Mesendoderm (in vitro differentiated cells): ENCODE measurements around the gene LY86.

ENCODE experiments used
- DNase-seq: peaks from one replicate; pipeline ENCODE4 v3.0.0; 2013
- H2AK5ac ChIP-seq: 2 replicates; pipeline ENCODE4 v1.6.1; 2013; ENCODE audit warnings: low read length, inconsistent platforms
- H2BK120ac ChIP-seq: 2 replicates; pipeline ENCODE4 v1.6.1; 2013; ENCODE audit warnings: low read depth, mild to moderate bottlenecking, low read length, moderate library complexity, mixed read lengths
- H2BK15ac ChIP-seq: replicated peaks from 2 replicates; pipeline ENCODE4 v1.6.1; 2013; ENCODE audit warnings: low read depth, mild to moderate bottlenecking, moderate library complexity
- H2BK5ac ChIP-seq: 2 replicates; pipeline ENCODE4 v1.6.1; 2013; ENCODE audit warnings: low read length, inconsistent platforms
- H3K18ac ChIP-seq: 2 replicates; pipeline ENCODE4 v1.6.1; 2013; ENCODE audit warnings: mild to moderate bottlenecking, low read length, mixed read lengths
- H3K23ac ChIP-seq: one replicate; pipeline ENCODE4 v1.6.1; 2013; ENCODE audit warnings: low read length
- H3K27ac ChIP-seq: 2 replicates; pipeline ENCODE4 v1.5.1; 2013; ENCODE audit warnings: low read depth, mild to moderate bottlenecking, inconsistent platforms, low read length, moderate library complexity
- H3K27me3 ChIP-seq: 2 replicates; pipeline ENCODE4 v1.6.1; 2013; ENCODE audit warnings: low read length, control low read depth, mild to moderate bottlenecking, inconsistent platforms; ENCODE audit not compliant: insufficient read depth, poor library complexity
- H3K36me3 ChIP-seq: 2 replicates; pipeline ENCODE4 v1.6.1; 2013; ENCODE audit warnings: low read length, inconsistent platforms; ENCODE audit not compliant: control insufficient read depth, insufficient read depth
- H3K4ac ChIP-seq: one replicate; pipeline ENCODE4 v1.6.1; 2013; ENCODE audit warnings: low read depth, mild to moderate bottlenecking, low read length, moderate library complexity
- H3K4me1 ChIP-seq: 2 replicates; pipeline ENCODE4 v1.6.1; 2013; ENCODE audit warnings: low read depth, low read length, inconsistent platforms; ENCODE audit not compliant: control insufficient read depth
- H3K4me2 ChIP-seq: 2 replicates; pipeline ENCODE4 v1.6.1; 2013; ENCODE audit warnings: low read length
- H3K4me3 ChIP-seq: 2 replicates; pipeline ENCODE4 v1.5.1; 2013; ENCODE audit warnings: mild to moderate bottlenecking, low read length
- H3K56ac ChIP-seq: one replicate; pipeline ENCODE4 v1.6.1; 2013; ENCODE audit warnings: low read length
- H3K79me1 ChIP-seq: 2 replicates; pipeline ENCODE4 v1.6.1; 2013; ENCODE audit warnings: low read length, inconsistent platforms
- H3K79me2 ChIP-seq: 2 replicates; pipeline ENCODE4 v1.6.1; 2013; ENCODE audit warnings: mild to moderate bottlenecking, low read length; ENCODE audit not compliant: control insufficient read depth, insufficient read depth
- H3K9ac ChIP-seq: 2 replicates; pipeline ENCODE4 v1.6.1; 2013; ENCODE audit warnings: low read length, inconsistent platforms
- H4K5ac ChIP-seq: one replicate; pipeline ENCODE4 v1.6.1; 2013; ENCODE audit warnings: low read length
- H4K8ac ChIP-seq: one replicate; pipeline ENCODE4 v1.6.1; 2013; ENCODE audit warnings: low read depth, mild to moderate bottlenecking, control low read depth, low read length, moderate library complexity
- WGBS: extraction: QIAGEN DNeasy Blood & Tissue Kit; methylation state at CpG from one replicate; pipeline ENCODE4 v1.1.7; 2013; ENCODE audit warnings: low lambda C conversion rate, missing lambda C conversion rate; ENCODE audit not compliant: insufficient coverage; ENCODE audit errors: extremely low coverage; 5-methylcytosine and 5-hydroxymethylcytosine counted together

The LY86 gene

DNA sequence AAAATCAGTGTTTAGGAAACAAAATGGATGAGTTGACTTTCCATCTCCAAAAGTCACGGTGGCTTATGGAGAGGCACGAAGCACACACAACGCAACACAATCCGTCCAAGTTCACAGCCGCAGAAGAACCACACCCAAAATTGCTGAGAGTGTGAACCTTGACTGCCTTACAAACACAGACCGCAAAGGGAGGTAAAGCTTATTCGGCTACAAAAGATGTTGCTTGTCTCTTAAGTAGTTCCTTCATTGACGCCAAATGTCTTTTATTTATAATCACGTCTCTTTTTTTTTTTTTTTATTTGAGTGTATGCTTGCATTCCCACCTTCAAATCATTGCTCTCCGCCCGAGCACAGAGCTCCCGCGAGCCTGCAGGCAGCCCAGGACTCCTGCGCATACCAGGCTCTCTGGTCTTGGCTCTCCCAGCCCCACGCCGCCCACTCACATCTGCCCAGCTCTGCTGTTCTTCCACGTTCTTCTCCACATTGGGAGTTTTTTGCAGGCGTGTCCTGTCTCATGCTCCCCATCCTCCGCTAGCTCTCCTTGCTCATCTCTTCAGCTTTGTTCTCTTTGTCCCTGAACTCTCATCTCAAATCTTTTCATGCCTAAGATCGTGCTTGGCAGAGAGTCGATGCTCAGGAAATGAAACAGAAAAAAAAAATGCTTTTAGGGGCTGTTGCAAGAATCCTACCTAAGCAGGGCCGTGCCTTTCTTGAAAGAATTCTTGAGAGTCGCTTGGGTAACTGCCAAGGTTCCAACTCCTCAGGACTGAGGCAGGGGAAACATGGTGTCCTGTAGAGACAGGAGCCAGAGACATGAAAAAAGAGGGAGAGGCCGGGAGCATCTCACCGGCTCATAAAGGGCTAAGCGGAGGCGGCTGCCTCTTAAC lies 25.8 kb downstream of the LY86 start:
- H3K4me2 ChIP-seq, result no peak overlapping the region
- no peak overlapping the region for H4K8ac ChIP-seq
- no peak overlapping the region for H3K27ac ChIP-seq
- no peak for DNase-seq
- H3K79me1 ChIP-seq, result no peaks in the 10 kb centered on the region
- H3K18ac ChIP-seq, result no peak overlapping the region
- H3K23ac ChIP-seq, result no peak overlapping the region
- no peak overlapping the region for H2AK5ac ChIP-seq
- no peak overlapping the region for H2BK15ac ChIP-seq
- H3K4me1 ChIP-seq, result no peaks in the 10 kb centered on the region
- no peak overlapping the region for H3K9ac ChIP-seq
- no peaks in the 10 kb centered on the region for H3K36me3 ChIP-seq
- no peak overlapping the region for H3K56ac ChIP-seq
- H3K4me3 ChIP-seq, result no peak overlapping the region
- H2BK120ac ChIP-seq, result no peak overlapping the region
- WGBS, result no CpG with 5 or more reads among the region's 27 CpGs
- no peaks in the 10 kb centered on the region for H3K79me2 ChIP-seq
- H3K27me3 ChIP-seq, result no peaks in the 10 kb centered on the region
- H4K5ac ChIP-seq, result no peak overlapping the region
- no peak overlapping the region for H2BK5ac ChIP-seq
- no peak overlapping the region for H3K4ac ChIP-seq

DNA sequence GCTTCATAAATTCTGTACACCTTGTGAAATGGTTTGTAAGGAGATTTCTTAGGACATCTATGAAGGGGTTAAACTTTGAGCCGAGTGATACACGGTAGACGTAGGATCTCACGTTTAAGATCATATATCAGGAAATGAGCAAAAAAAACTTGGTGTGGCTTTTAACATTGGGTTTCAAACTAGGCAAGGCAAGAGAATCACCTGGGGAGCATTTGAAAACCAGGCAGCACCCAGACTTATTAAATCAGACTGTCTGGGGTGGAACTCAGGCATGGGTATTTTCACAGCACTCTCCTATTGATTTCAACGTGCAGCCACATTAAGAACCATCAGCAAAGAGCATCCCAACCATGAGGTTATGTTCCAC lies 26.4 kb downstream of the LY86 start:
- WGBS, result no CpG with 5 or more reads among the region's 5 CpGs
- H3K4me2 ChIP-seq, result no peak overlapping the region
- no peak overlapping the region for H2AK5ac ChIP-seq

DNA sequence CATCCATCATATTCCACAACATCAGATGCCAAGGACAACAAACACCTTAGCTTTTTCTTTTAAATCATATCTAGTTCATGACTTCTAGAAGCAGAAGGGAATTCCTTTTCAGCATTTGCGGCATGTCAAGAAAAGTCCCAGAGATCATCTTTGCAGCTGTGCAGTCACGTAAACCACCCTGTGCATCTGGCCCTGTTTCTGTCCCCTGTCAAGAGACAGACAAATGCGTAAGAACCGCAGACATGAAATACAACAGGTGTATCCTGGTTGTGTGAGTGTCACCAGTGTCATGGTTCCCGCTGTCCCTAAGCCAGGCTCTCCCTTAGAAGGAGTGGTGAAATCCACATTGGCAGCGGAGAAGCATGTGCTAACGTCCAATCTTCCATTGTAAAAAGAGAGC lies 28.1 kb downstream of the LY86 start:
- no peak overlapping the region for H3K27ac ChIP-seq
- no peak overlapping the region for H2BK15ac ChIP-seq
- no peak overlapping the region for H4K8ac ChIP-seq
- no peak overlapping the region for H3K4me3 ChIP-seq
- no peak overlapping the region for H3K4ac ChIP-seq
- no peaks in the 10 kb centered on the region for H3K79me1 ChIP-seq
- H2BK5ac ChIP-seq, result no peak overlapping the region
- WGBS, result no CpG with 5 or more reads among the region's 7 CpGs
- DNase-seq, result no peak
- no peak overlapping the region for H3K9ac ChIP-seq
- H3K27me3 ChIP-seq, result no peaks in the 10 kb centered on the region
- H4K5ac ChIP-seq, result no peak overlapping the region
- no peak overlapping the region for H2BK120ac ChIP-seq
- H3K4me1 ChIP-seq, result no peaks in the 10 kb centered on the region
- H3K4me2 ChIP-seq, result no peak overlapping the region
- no peak overlapping the region for H3K18ac ChIP-seq
- no peak overlapping the region for H2AK5ac ChIP-seq
- no peaks in the 10 kb centered on the region for H3K79me2 ChIP-seq
- H3K36me3 ChIP-seq, result no peaks in the 10 kb centered on the region
- no peak overlapping the region for H3K23ac ChIP-seq
- no peak overlapping the region for H3K56ac ChIP-seq

More for the DNA sequence above, 26.4 kb downstream of the LY86 start:
- Histone ChIP-seq H3K18ac (no peak overlapping the region), H2BK15ac (no peak overlapping the region), H3K4ac (no peak overlapping the region), H4K5ac (no peak overlapping the region), H4K8ac (no peak overlapping the region), H3K36me3 (no peaks in the 10 kb centered on the region), H3K79me1 (no peaks in the 10 kb centered on the region), H3K56ac (no peak overlapping the region), H3K27ac (no peak overlapping the region), H3K9ac (no peak overlapping the region), H3K4me1 (no peaks in the 10 kb centered on the region), H2BK120ac (no peak overlapping the region), H3K79me2 (no peaks in the 10 kb centered on the region), H3K23ac (no peak overlapping the region), H3K4me3 (no peak overlapping the region), H3K27me3 (no peaks in the 10 kb centered on the region), H2BK5ac (no peak overlapping the region)
- no peak for DNase-seq

- Histone ChIP-seq H2BK5ac (no peak overlapping the region), H3K4me1 (no peaks in the 10 kb centered on the region), H3K9ac (no peak overlapping the region), H2AK5ac (no peak overlapping the region), H3K23ac (no peak overlapping the region), H3K79me1 (no peaks in the 10 kb centered on the region), H3K4me2 (no peak overlapping the region), H3K56ac (no peak overlapping the region), H3K79me2 (no peaks in the 10 kb centered on the region), H3K4ac (no peak overlapping the region), H4K8ac (no peak overlapping the region), H3K18ac (no peak overlapping the region), H2BK120ac (no peak overlapping the region), H3K4me3 (no peak overlapping the region), H3K27me3 (no peaks in the 10 kb centered on the region), H2BK15ac (no peak overlapping the region), H3K27ac (no peak overlapping the region), H3K36me3 (no peaks in the 10 kb centered on the region), H4K5ac (no peak overlapping the region)
- no peak for DNase-seq
- WGBS, result no CpG with 5 or more reads among the region's 8 CpGs
Measured at GRCh38 chr6:6619021-6619794, 30.7 kb downstream of the LY86 start.

- H3K18ac ChIP-seq, result no peak overlapping the region
- no peak overlapping the region for H4K8ac ChIP-seq
- H2BK5ac ChIP-seq, result no peak overlapping the region
- H3K23ac ChIP-seq, result no peak overlapping the region
- no peak overlapping the region for H2BK15ac ChIP-seq
- H3K27me3 ChIP-seq, result no peaks in the 10 kb centered on the region
- no peak overlapping the region for H3K56ac ChIP-seq
- H3K4me3 ChIP-seq, result no peak overlapping the region
- H3K36me3 ChIP-seq, result no peaks in the 10 kb centered on the region
- no peak overlapping the region for H4K5ac ChIP-seq
- no peaks in the 10 kb centered on the region for H3K79me2 ChIP-seq
- WGBS, result no CpG with 5 or more reads among the region's 9 CpGs
- no peaks in the 10 kb centered on the region for H3K4me1 ChIP-seq
- H2AK5ac ChIP-seq, result no peak overlapping the region
- no peak for DNase-seq
- no peak overlapping the region for H3K4me2 ChIP-seq
- H3K9ac ChIP-seq, result no peak overlapping the region
- H3K27ac ChIP-seq, result no peak overlapping the region
- no peaks in the 10 kb centered on the region for H3K79me1 ChIP-seq
- no peak overlapping the region for H3K4ac ChIP-seq
- no peak overlapping the region for H2BK120ac ChIP-seq
Measured at GRCh38 chr6:6620766-6621425, 32.4 kb downstream of the LY86 start.
